GM12878 (cell line): ENCODE data around the gene DOHH.

Source experiments
- CREB1 ChIP-seq: IDR thresholded peaks from 2 replicates; pipeline ENCODE4 v1.6.1; 2012; ENCODE audit warnings: low read depth, mild to moderate bottlenecking, inconsistent platforms
- GATAD2B ChIP-seq: fragments of 450-650 bp; conservative IDR thresholded peaks from 2 replicates; pipeline ENCODE4 v1.6.1; 2017; ENCODE audit warnings: low read depth, mild to moderate bottlenecking, moderate library complexity
- KLF5 ChIP-seq: fragments of 450-650 bp; IDR thresholded peaks from 2 replicates; pipeline ENCODE4 v1.6.1; 2014; ENCODE audit warnings: mild to moderate bottlenecking; ENCODE audit not compliant: partially characterized antibody
- NR2C2 ChIP-seq: IDR thresholded peaks from 2 replicates; pipeline ENCODE4 v1.6.1; 2011; ENCODE audit warnings: borderline replicate concordance, low read depth; ENCODE audit not compliant: control insufficient read depth, insufficient read length
- RAD21 ChIP-seq: IDR thresholded peaks from 2 replicates; pipeline ENCODE4 v1.6.1; 2011; ENCODE audit warnings: mild to moderate bottlenecking, low read depth, low read length, moderate library complexity; ENCODE audit not compliant: insufficient read depth
- RFX5 ChIP-seq: IDR thresholded peaks from 2 replicates; pipeline ENCODE4 v1.6.1; 2011; ENCODE audit warnings: low read depth, low read length, improper control_type of control experiment
- USF2 ChIP-seq: IDR thresholded peaks from 2 replicates; pipeline ENCODE4 v1.6.1; 2011; ENCODE audit warnings: low read depth, low read length, improper control_type of control experiment, borderline replicate concordance
- TF ChIP-seq, protein P1 (sequence below), 3 experiments: IDR thresholded peaks in 2 of 3; conservative IDR thresholded peaks in 1 of 3; 2 replicates each; pipeline ENCODE4 v1.5.1; 2011; ENCODE audit warnings: low read depth in 3 of 3, low read length in 3 of 3, mild to moderate bottlenecking in 3 of 3, control low read depth in 2 of 3, moderate library complexity in 2 of 3, inconsistent platforms in 1 of 3, mixed read lengths in 1 of 3; ENCODE audit not compliant: control insufficient read depth in 2 of 3, insufficient read depth in 1 of 3; ENCODE audit errors: extremely low read depth in 1 of 3
- TF ChIP-seq, protein P2 (sequence below): IDR thresholded peaks from 2 replicates; pipeline ENCODE4 v1.6.1; 2012; ENCODE audit warnings: mild to moderate bottlenecking, low read depth, low read length

- TF ChIP-seq, protein P1, sequence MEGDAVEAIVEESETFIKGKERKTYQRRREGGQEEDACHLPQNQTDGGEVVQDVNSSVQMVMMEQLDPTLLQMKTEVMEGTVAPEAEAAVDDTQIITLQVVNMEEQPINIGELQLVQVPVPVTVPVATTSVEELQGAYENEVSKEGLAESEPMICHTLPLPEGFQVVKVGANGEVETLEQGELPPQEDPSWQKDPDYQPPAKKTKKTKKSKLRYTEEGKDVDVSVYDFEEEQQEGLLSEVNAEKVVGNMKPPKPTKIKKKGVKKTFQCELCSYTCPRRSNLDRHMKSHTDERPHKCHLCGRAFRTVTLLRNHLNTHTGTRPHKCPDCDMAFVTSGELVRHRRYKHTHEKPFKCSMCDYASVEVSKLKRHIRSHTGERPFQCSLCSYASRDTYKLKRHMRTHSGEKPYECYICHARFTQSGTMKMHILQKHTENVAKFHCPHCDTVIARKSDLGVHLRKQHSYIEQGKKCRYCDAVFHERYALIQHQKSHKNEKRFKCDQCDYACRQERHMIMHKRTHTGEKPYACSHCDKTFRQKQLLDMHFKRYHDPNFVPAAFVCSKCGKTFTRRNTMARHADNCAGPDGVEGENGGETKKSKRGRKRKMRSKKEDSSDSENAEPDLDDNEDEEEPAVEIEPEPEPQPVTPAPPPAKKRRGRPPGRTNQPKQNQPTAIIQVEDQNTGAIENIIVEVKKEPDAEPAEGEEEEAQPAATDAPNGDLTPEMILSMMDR (IDR thresholded peaks at IDR 0.05 in 2 of 3, conservative IDR thresholded peaks at IDR 0.05 in 1 of 3; ENCODE audit: control insufficient read depth in 2 of 3, extremely low read depth in 1 of 3, insufficient read depth in 1 of 3, low read depth in 3 of 3, low read length in 3 of 3): no peak
- TF ChIP-seq, protein P2, sequence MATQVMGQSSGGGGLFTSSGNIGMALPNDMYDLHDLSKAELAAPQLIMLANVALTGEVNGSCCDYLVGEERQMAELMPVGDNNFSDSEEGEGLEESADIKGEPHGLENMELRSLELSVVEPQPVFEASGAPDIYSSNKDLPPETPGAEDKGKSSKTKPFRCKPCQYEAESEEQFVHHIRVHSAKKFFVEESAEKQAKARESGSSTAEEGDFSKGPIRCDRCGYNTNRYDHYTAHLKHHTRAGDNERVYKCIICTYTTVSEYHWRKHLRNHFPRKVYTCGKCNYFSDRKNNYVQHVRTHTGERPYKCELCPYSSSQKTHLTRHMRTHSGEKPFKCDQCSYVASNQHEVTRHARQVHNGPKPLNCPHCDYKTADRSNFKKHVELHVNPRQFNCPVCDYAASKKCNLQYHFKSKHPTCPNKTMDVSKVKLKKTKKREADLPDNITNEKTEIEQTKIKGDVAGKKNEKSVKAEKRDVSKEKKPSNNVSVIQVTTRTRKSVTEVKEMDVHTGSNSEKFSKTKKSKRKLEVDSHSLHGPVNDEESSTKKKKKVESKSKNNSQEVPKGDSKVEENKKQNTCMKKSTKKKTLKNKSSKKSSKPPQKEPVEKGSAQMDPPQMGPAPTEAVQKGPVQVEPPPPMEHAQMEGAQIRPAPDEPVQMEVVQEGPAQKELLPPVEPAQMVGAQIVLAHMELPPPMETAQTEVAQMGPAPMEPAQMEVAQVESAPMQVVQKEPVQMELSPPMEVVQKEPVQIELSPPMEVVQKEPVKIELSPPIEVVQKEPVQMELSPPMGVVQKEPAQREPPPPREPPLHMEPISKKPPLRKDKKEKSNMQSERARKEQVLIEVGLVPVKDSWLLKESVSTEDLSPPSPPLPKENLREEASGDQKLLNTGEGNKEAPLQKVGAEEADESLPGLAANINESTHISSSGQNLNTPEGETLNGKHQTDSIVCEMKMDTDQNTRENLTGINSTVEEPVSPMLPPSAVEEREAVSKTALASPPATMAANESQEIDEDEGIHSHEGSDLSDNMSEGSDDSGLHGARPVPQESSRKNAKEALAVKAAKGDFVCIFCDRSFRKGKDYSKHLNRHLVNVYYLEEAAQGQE: no peak
- TF ChIP-seq RFX5: no peak
- TF ChIP-seq KLF5: no peak
- no peak for TF ChIP-seq NR2C2
- no peak for TF ChIP-seq USF2
- TF ChIP-seq CREB1: no peak
- TF ChIP-seq RAD21: no peak
- no peak for TF ChIP-seq GATAD2B
Measured at GRCh38 chr19:3507371-3508120, 7.1 kb upstream of the DOHH start.
